Ovary (tissue), 3 donors: Measurements from ENCODE around the gene FILIP1L.

Experiments used
- POLR2A ChIP-seq: fragments of 450-650 bp; IDR thresholded peaks from one replicate; pipeline ENCODE4 v1.6.1; 2017; ENCODE audit warnings: antibody characterized with exemption, mild to moderate bottlenecking, moderate library complexity
- TF ChIP-seq, protein P1 (sequence below), 3 donors: fragments of 450-650 bp in 2 of 3; fragments of 200-600 bp in 1 of 3; IDR thresholded peaks; one replicate each; pipeline versions ENCODE4 v1.5.1 to v1.8.0; 2016 to 2022; ENCODE audit warnings: antibody characterized with exemption in 3 of 3, mild to moderate bottlenecking in 1 of 3
- donor health status: DM: no; HTN: no; CAD: no.

DNA sequence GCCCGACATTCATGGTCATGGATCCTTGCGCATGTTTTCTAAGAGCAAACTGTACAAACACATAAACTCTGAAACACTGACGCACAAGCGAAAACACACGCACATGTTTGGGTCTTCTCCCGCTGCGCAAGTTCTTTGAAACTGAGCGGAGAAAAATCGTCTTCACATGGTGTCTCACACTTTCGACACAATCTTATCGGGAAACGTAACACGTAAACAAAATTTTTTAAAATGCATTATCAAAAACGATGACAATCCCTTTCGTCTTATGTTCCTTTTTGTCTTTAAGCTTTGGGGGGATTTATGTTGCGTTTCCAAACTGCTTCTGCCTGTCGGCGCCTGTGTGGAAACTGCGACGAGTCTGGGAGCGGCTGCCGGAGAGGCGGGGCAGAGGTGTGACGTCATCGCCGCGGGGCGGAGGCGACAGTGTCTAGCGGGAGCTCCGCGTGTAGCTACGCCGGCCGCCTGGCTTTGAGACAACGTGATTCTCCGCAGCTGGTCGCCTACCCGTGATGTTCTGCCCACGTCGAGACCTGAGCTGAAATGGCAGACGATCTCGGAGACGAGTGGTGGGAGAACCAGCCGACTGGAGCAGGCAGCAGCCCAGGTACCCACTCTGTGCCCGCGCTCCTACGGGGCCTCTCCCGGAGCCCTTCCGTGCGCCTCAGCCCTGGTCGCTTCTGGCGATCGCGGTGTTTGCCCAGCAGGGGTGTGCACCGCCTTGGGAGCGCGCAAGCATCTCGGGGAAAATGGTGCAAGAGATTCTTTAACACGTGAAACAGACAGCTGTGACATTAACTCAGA lies 296.7 kb downstream of the FILIP1L start, which contains the start of gene CMSS1:
- TF ChIP-seq, protein P1, sequence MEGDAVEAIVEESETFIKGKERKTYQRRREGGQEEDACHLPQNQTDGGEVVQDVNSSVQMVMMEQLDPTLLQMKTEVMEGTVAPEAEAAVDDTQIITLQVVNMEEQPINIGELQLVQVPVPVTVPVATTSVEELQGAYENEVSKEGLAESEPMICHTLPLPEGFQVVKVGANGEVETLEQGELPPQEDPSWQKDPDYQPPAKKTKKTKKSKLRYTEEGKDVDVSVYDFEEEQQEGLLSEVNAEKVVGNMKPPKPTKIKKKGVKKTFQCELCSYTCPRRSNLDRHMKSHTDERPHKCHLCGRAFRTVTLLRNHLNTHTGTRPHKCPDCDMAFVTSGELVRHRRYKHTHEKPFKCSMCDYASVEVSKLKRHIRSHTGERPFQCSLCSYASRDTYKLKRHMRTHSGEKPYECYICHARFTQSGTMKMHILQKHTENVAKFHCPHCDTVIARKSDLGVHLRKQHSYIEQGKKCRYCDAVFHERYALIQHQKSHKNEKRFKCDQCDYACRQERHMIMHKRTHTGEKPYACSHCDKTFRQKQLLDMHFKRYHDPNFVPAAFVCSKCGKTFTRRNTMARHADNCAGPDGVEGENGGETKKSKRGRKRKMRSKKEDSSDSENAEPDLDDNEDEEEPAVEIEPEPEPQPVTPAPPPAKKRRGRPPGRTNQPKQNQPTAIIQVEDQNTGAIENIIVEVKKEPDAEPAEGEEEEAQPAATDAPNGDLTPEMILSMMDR (IDR thresholded peaks at IDR 0.05), result peak in 1 of 3 donors; percentile 57
- TF ChIP-seq POLR2A, result peak; percentile 75
